Measurements from ENCODE around the gene HOXA10.
A peak's percentile ranks its signal among the peaks of the same experiment; 100 is the strongest.

HOXA10 gene

DNA sequence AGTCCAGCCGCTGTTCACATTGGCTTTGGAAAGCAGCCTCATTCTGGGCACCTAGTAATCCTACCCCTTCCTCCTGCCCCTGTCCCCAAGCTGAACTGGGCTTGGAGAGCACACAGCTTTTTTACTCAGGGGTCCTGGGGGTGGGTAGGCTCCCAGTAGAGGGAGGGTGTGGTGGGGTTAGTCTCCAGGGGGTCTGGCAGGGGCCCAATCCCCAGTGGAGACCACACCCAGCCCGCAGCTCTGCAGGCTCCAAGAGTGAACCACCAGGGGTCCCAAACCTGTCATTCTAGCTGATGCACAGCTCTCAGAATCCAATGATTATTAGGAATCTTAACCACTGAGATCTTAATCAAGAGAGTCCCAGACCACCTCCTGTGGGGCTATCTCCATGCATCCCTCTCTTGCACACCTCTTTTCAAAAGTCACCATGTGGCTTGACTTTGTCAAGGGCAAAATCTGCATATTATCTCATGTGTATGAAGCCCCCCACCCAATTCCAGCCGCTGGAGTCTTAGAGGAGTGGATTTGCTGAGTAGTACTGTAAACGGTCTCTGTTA lies 8.2 kb upstream of the HOXA10 start:
- H3K4me3 Mint-ChIP-seq, result peak overlapping the region; percentile 97
- peaks cover 75% of the 10 kb centered on the region for H3K4me1 Mint-ChIP-seq
- H3K9me3 Mint-ChIP-seq, result no peaks in the 10 kb centered on the region
- TF ChIP-seq CTCF (IDR thresholded peaks at IDR 0.05), result no peak
- peaks cover 4% of the 10 kb centered on the region for H3K36me3 Mint-ChIP-seq (ENCODE audit: low read depth)
- H3K27me3 Mint-ChIP-seq (ENCODE audit: low read depth, poor library complexity), result peaks cover 81% of the 10 kb centered on the region
- no peak overlapping the region for H3K27ac Mint-ChIP-seq
- peak; percentile 14 for DNase-seq

DNA sequence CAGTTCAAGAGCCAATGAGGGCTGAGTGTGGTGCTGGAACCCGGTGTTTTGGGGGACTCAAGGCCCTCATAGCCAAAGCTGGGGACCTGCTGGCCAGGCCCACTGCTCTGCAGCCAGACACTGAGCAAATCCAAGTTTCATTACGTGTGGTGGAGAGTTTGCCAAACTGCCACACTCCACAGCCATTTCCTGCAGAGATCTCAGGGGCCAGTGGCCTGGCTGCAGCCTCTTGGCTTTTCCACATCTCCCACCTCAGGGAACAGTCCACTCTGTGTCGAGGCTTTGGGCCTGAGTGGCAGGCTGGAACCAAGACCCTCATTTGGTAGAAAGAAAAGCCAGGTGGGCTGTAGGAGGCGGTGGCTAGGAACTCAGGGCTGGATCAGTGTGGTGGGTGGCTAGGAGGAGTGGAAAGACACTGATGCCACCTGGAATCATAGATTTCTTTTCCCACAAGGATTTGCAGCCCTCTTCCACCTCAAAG lies 7.7 kb upstream of the HOXA10 start:
- peaks cover 4% of the 10 kb centered on the region for H3K36me3 Mint-ChIP-seq (ENCODE audit: low read depth)
- peak; percentile 4 for DNase-seq
- peaks cover 76% of the 10 kb centered on the region for H3K4me1 Mint-ChIP-seq
- no peaks in the 10 kb centered on the region for H3K9me3 Mint-ChIP-seq
- H3K27ac Mint-ChIP-seq, result no peak overlapping the region
- peaks cover 76% of the 10 kb centered on the region for H3K27me3 Mint-ChIP-seq (ENCODE audit: low read depth, poor library complexity)
- H3K4me3 Mint-ChIP-seq, result peak overlapping the region; percentile 97
- TF ChIP-seq CTCF (IDR thresholded peaks at IDR 0.05), result no peak

GRCh38 chr7:27180431-27181420 lies 6.6 kb upstream of the HOXA10 start:
- Mint-ChIP-seq H3K27me3 (ENCODE audit: low read depth, poor library complexity) (peaks cover 64% of the 10 kb centered on the region), H3K27ac (peak overlapping the region; percentile 23), H3K4me3 (peak overlapping the region; percentile 97), H3K4me1 (peaks cover 77% of the 10 kb centered on the region), H3K36me3 (ENCODE audit: low read depth) (peaks cover 4% of the 10 kb centered on the region), H3K9me3 (no peaks in the 10 kb centered on the region)
- DNase-seq, result peak; percentile 24
- TF ChIP-seq CTCF (IDR thresholded peaks at IDR 0.05), result no peak

GRCh38 chr7:27179503-27180430 lies 5.6 kb upstream of the HOXA10 start:
- peak; percentile 88 for DNase-seq
- Mint-ChIP-seq H3K27me3 (ENCODE audit: low read depth, poor library complexity) (peaks cover 56% of the 10 kb centered on the region), H3K36me3 (ENCODE audit: low read depth) (peaks cover 4% of the 10 kb centered on the region), H3K4me3 (peak overlapping the region; percentile 97), H3K27ac (peak overlapping the region; percentile 97), H3K9me3 (no peaks in the 10 kb centered on the region), H3K4me1 (peaks cover 79% of the 10 kb centered on the region)
- peak; percentile 88 for TF ChIP-seq CTCF (IDR thresholded peaks at IDR 0.05)

GRCh38 chr7:27179030-27179429 lies 4.9 kb upstream of the HOXA10 start:
- H3K27me3 Mint-ChIP-seq (ENCODE audit: low read depth, poor library complexity), result peaks cover 51% of the 10 kb centered on the region
- TF ChIP-seq CTCF (IDR thresholded peaks at IDR 0.05), result no peak
- H3K4me3 Mint-ChIP-seq, result peak overlapping the region; percentile 97
- DNase-seq, result peak; percentile 19
- H3K36me3 Mint-ChIP-seq (ENCODE audit: low read depth), result peaks cover 4% of the 10 kb centered on the region
- peak overlapping the region; percentile 97 for H3K27ac Mint-ChIP-seq
- H3K4me1 Mint-ChIP-seq, result peaks cover 80% of the 10 kb centered on the region
- no peaks in the 10 kb centered on the region for H3K9me3 Mint-ChIP-seq

Data from nephron progenitor cell (in vitro differentiated cells).